Measurements from ENCODE around the gene NELL2.

NELL2 gene

DNA sequence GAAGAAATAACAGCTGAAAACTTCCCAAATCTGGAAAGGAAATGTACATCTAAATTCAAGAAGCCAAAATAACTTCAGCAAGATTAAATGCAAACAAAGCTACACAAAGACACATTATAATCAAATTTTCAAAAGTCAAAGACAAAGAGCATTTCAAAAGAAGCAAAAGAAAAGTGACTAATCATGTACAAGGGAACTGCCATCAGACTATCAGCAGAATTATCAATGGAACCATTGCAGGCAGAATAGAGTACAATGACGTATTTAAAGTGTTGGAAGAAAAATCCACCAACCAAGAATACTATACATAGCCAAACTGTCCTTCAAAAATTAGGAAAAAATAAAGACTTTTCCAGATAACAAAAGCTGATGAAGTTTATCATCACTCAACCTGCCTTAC lies 147.5 kb downstream of the NELL2 start:
- Histone ChIP-seq H2BK5ac (ENCODE audit: low read length) (no peak overlapping the region), H2BK120ac (ENCODE audit: low read depth, low read length) (no peak overlapping the region), H3K14ac (ENCODE audit: low read length) (no peak overlapping the region), H2AFZ (ENCODE audit: low read length) (no peak overlapping the region), H2AK5ac (ENCODE audit: low read depth, low read length) (no peak overlapping the region), H3K23ac (ENCODE audit: low read depth, low read length, poor library complexity) (no peak overlapping the region), H3K36me3 (replicated peaks in 1 of 2; ENCODE audit: control insufficient read depth in 2 of 2, insufficient read depth in 2 of 2, low read length in 2 of 2) (peaks cover 0 to 11% of the 10 kb centered on the region in 2 donors), H3K9ac (ENCODE audit: low read depth, low read length, poor library complexity) (no peak overlapping the region), H3K4me3 (ENCODE audit: low read length in 2 of 2) (no peak overlapping the region), H2BK15ac (ENCODE audit: low read length) (no peak overlapping the region), H3K9me3 (replicated peaks in 1 of 2; ENCODE audit: control insufficient read depth in 2 of 2, insufficient read depth in 1 of 2, low read depth in 1 of 2, low read length in 2 of 2) (peaks cover 0 to 59% of the 10 kb centered on the region in 2 donors), H4K8ac (ENCODE audit: low read depth, low read length) (no peak overlapping the region), H3K27ac (replicated peaks; ENCODE audit: low read length) (no peak overlapping the region), H2BK12ac (ENCODE audit: low read length) (no peak overlapping the region), H3K79me1 (ENCODE audit: low read depth, low read length) (peaks cover 1% of the 10 kb centered on the region), H3K4me1 (ENCODE audit: control insufficient read depth in 2 of 2, insufficient read depth in 1 of 2, low read depth in 1 of 2, low read length in 2 of 2) (no peaks in the 10 kb centered on the region), H4K91ac (ENCODE audit: low read depth, low read length, poor library complexity) (no peak overlapping the region), H3K4ac (ENCODE audit: low read length) (no peak overlapping the region), H3K18ac (ENCODE audit: low read length) (no peak overlapping the region), H3K27me3 (ENCODE audit: control insufficient read depth in 3 of 3, insufficient read depth in 3 of 3, low read depth in 1 of 3, low read length in 3 of 3) (no peaks in the 10 kb centered on the region), H3K4me2 (ENCODE audit: insufficient read depth, low read length, poor library complexity, severe bottlenecking) (no peak overlapping the region)
- no peak for DNase-seq (ENCODE audit: low spot score)
- no CpG with 5 or more reads among the region's 1 CpG for WGBS, 2 donors (ENCODE audit: extremely low coverage in 2 of 2, insufficient read length in 2 of 2, insufficient replicate concordance in 1 of 2)

DNA sequence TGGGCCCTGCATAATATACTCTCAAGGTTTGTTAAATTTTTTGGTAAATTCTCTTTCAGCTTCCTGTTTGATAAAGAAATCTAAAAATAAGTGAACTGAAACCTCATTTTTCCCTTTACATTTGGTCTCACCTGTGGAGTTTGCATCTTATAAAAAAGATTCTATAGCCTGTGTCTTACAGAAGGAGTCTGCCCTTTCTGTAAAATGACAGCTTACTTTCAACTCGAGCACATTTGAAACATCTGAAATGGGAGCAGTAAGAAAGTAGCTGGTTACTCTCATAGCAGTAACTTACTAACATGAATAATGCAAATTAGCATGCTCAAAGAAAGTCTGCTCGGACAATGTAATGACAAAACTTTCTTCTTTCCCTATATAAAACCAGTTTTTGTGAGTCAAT lies 155.8 kb downstream of the NELL2 start:
- Histone ChIP-seq H3K9me3 (replicated peaks in 1 of 2; ENCODE audit: control insufficient read depth in 2 of 2, insufficient read depth in 1 of 2, low read depth in 1 of 2, low read length in 2 of 2) (peaks cover 0 to 13% of the 10 kb centered on the region in 2 donors), H3K9ac (ENCODE audit: low read depth, low read length, poor library complexity) (no peak overlapping the region), H3K79me1 (ENCODE audit: low read depth, low read length) (no peaks in the 10 kb centered on the region), H3K4ac (ENCODE audit: low read length) (no peak overlapping the region), H3K27me3 (ENCODE audit: control insufficient read depth in 3 of 3, insufficient read depth in 3 of 3, low read depth in 1 of 3, low read length in 3 of 3) (no peaks in the 10 kb centered on the region), H3K27ac (replicated peaks; ENCODE audit: low read length) (no peak overlapping the region), H3K4me2 (ENCODE audit: insufficient read depth, low read length, poor library complexity, severe bottlenecking) (no peak overlapping the region), H4K91ac (ENCODE audit: low read depth, low read length, poor library complexity) (no peak overlapping the region), H2AFZ (ENCODE audit: low read length) (no peak overlapping the region), H3K23ac (ENCODE audit: low read depth, low read length, poor library complexity) (no peak overlapping the region), H3K18ac (ENCODE audit: low read length) (no peak overlapping the region), H2BK15ac (ENCODE audit: low read length) (no peak overlapping the region), H3K36me3 (replicated peaks in 1 of 2; ENCODE audit: control insufficient read depth in 2 of 2, insufficient read depth in 2 of 2, low read length in 2 of 2) (peaks cover 0 to 3% of the 10 kb centered on the region in 2 donors), H4K8ac (ENCODE audit: low read depth, low read length) (no peak overlapping the region), H3K4me1 (ENCODE audit: control insufficient read depth in 2 of 2, insufficient read depth in 1 of 2, low read depth in 1 of 2, low read length in 2 of 2) (peaks cover 3 to 8% of the 10 kb centered on the region in 2 donors), H2BK120ac (ENCODE audit: low read depth, low read length) (no peak overlapping the region), H3K4me3 (ENCODE audit: low read length in 2 of 2) (no peak overlapping the region), H2BK5ac (ENCODE audit: low read length) (no peak overlapping the region), H2AK5ac (ENCODE audit: low read depth, low read length) (no peak overlapping the region), H3K14ac (ENCODE audit: low read length) (no peak overlapping the region), H2BK12ac (ENCODE audit: low read length) (no peak overlapping the region)
- no peak for DNase-seq (ENCODE audit: low spot score)
- WGBS, 2 donors (ENCODE audit: extremely low coverage in 2 of 2, insufficient read length in 2 of 2, insufficient replicate concordance in 1 of 2): no CpG with 5 or more reads among the region's 2 CpGs

DNA sequence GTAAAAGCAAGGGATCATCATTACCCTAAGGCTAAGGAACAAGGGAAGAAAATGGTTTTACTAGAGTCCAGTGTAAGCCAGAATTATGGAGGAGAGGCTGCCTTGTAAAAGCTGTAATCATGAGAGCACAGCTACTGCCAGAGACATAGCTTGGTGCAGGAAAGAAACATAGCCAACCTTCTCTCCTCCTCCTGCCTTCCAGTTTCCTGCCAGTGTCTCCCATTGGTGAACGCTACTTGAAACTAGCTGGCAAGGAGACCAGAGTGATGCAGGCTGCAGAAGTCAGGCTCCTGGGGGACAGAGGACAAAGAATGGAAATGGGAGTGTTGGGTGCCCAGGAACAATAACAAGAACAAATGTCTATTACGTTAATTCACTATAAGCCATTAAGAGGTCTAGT lies 158.5 kb downstream of the NELL2 start:
- Histone ChIP-seq H3K23ac (ENCODE audit: low read depth, low read length, poor library complexity) (no peak overlapping the region), H2BK5ac (ENCODE audit: low read length) (no peak overlapping the region), H4K91ac (ENCODE audit: low read depth, low read length, poor library complexity) (no peak overlapping the region), H3K9ac (ENCODE audit: low read depth, low read length, poor library complexity) (no peak overlapping the region), H2BK12ac (ENCODE audit: low read length) (no peak overlapping the region), H3K18ac (ENCODE audit: low read length) (no peak overlapping the region), H3K4ac (ENCODE audit: low read length) (no peak overlapping the region), H3K9me3 (replicated peaks in 1 of 2; ENCODE audit: control insufficient read depth in 2 of 2, insufficient read depth in 1 of 2, low read depth in 1 of 2, low read length in 2 of 2) (peaks cover 0 to 3% of the 10 kb centered on the region in 2 donors), H3K4me3 (ENCODE audit: low read length in 2 of 2) (no peak overlapping the region), H2AFZ (ENCODE audit: low read length) (no peak overlapping the region), H2AK5ac (ENCODE audit: low read depth, low read length) (no peak overlapping the region), H3K27me3 (ENCODE audit: control insufficient read depth in 3 of 3, insufficient read depth in 3 of 3, low read depth in 1 of 3, low read length in 3 of 3) (no peaks in the 10 kb centered on the region), H3K79me1 (ENCODE audit: low read depth, low read length) (no peaks in the 10 kb centered on the region), H3K36me3 (replicated peaks in 1 of 2; ENCODE audit: control insufficient read depth in 2 of 2, insufficient read depth in 2 of 2, low read length in 2 of 2) (peaks cover 0 to 3% of the 10 kb centered on the region in 2 donors), H2BK15ac (ENCODE audit: low read length) (no peak overlapping the region), H3K4me2 (ENCODE audit: insufficient read depth, low read length, poor library complexity, severe bottlenecking) (no peak overlapping the region), H3K27ac (replicated peaks; ENCODE audit: low read length) (no peak overlapping the region), H2BK120ac (ENCODE audit: low read depth, low read length) (no peak overlapping the region), H4K8ac (ENCODE audit: low read depth, low read length) (no peak overlapping the region), H3K4me1 (ENCODE audit: control insufficient read depth in 2 of 2, insufficient read depth in 1 of 2, low read depth in 1 of 2, low read length in 2 of 2) (peaks cover 3 to 8% of the 10 kb centered on the region in 2 donors), H3K14ac (ENCODE audit: low read length) (no peak overlapping the region)
- WGBS, 2 donors (ENCODE audit: extremely low coverage in 2 of 2, insufficient read length in 2 of 2, insufficient replicate concordance in 1 of 2): no CpG with 5 or more reads among the region's 2 CpGs
- no peak for DNase-seq (ENCODE audit: low spot score)

DNA sequence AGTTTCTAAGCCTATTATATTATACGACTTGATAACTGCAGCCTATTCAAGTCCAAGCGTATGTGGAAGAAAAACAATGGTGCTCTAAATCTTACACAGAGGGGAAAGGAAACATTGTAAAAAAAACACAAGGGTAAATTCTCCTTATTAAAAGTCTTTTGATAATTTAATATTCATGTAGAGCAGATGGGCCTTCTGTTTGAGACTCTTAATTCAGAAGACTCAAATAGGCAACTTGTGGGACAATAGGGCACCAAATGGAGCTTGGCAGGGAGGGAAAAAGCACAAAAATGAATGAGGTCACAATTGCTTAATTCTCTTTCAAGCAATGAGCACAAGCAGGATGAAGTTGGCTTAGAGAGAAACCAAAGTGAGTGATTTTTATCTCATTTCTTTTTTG lies 159.4 kb downstream of the NELL2 start:
- Histone ChIP-seq H2AFZ (ENCODE audit: low read length) (no peak overlapping the region), H3K4ac (ENCODE audit: low read length) (no peak overlapping the region)

More for the DNA sequence above, 159.4 kb downstream of the NELL2 start:
- H2BK15ac ChIP-seq (ENCODE audit: low read length): no peak overlapping the region
- no peak overlapping the region for H3K18ac ChIP-seq (ENCODE audit: low read length)
- H2BK5ac ChIP-seq (ENCODE audit: low read length): no peak overlapping the region
- H3K4me1 ChIP-seq (ENCODE audit: control insufficient read depth in 2 of 2, insufficient read depth in 1 of 2, low read depth in 1 of 2, low read length in 2 of 2): peaks cover 3 to 8% of the 10 kb centered on the region in 2 donors
- H3K36me3 ChIP-seq (replicated peaks in 1 of 2; ENCODE audit: control insufficient read depth in 2 of 2, insufficient read depth in 2 of 2, low read length in 2 of 2): peaks cover 0 to 6% of the 10 kb centered on the region in 2 donors
- H2BK120ac ChIP-seq (ENCODE audit: low read depth, low read length): no peak overlapping the region
- no peak for DNase-seq (ENCODE audit: low spot score)
- no peak overlapping the region for H3K27ac ChIP-seq (replicated peaks; ENCODE audit: low read length)
- no peaks in the 10 kb centered on the region for H3K79me1 ChIP-seq (ENCODE audit: low read depth, low read length)
- H3K27me3 ChIP-seq (ENCODE audit: control insufficient read depth in 3 of 3, insufficient read depth in 3 of 3, low read depth in 1 of 3, low read length in 3 of 3): no peaks in the 10 kb centered on the region
- WGBS, 2 donors (ENCODE audit: extremely low coverage in 2 of 2, insufficient read length in 2 of 2, insufficient replicate concordance in 1 of 2): no CpG with 5 or more reads among the region's 2 CpGs
- H2BK12ac ChIP-seq (ENCODE audit: low read length): no peak overlapping the region
- H4K8ac ChIP-seq (ENCODE audit: low read depth, low read length): no peak overlapping the region
- H3K23ac ChIP-seq (ENCODE audit: low read depth, low read length, poor library complexity): no peak overlapping the region
- no peak overlapping the region for H3K4me2 ChIP-seq (ENCODE audit: insufficient read depth, low read length, poor library complexity, severe bottlenecking)
- no peak overlapping the region for H3K9ac ChIP-seq (ENCODE audit: low read depth, low read length, poor library complexity)
- no peak overlapping the region for H3K4me3 ChIP-seq (ENCODE audit: low read length in 2 of 2)
- peaks cover 0 to 3% of the 10 kb centered on the region in 2 donors for H3K9me3 ChIP-seq (replicated peaks in 1 of 2; ENCODE audit: control insufficient read depth in 2 of 2, insufficient read depth in 1 of 2, low read depth in 1 of 2, low read length in 2 of 2)
- no peak overlapping the region for H2AK5ac ChIP-seq (ENCODE audit: low read depth, low read length)
- no peak overlapping the region for H4K91ac ChIP-seq (ENCODE audit: low read depth, low read length, poor library complexity)
- no peak overlapping the region for H3K14ac ChIP-seq (ENCODE audit: low read length)
